Measurements from ENCODE around the gene USP7.

DNA sequence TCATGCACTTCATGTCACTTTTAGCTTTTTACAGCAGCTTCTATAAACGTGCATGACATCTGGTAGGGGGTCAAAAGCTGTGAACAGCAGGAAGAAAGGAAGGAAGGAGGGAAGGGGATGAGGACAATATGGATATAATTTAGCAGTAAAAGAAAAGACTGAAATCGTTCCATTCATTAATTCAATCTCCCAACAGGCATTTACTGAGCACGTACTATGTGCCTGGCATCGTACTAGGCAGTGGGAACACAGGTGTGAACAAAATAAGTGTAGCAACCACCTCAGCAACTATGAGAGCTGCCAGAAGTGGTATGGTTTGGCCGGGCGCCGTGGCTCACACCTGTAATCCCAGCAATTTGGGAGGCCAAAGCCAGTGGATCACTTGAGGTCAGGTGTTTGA is 19.1 kb upstream of the USP7 start:
- TF ChIP-seq POLR2A (IDR thresholded peaks at IDR 0.05; ENCODE audit: low read length): no peak
- no peak for TF ChIP-seq GATA1 (IDR thresholded peaks at IDR 0.05; ENCODE audit: low read depth, low read length)

Data from erythroblast (primary cell).